Nucleus accumbens (tissue), 56 donors: ENCODE results near the gene UBE3C.
"Not testable (repeated sequence)": the region's sequence is repeated elsewhere in the genome, so short reads cannot be mapped to it uniquely, and the experiment has no call there.

Experiments
- DNase-seq, 56 donors: peaks; one replicate each; lab custom pipeline; 2025; lab: John Stamatoyannopoulos, UW

The UBE3C gene

GRCh38 chr7:157129907-157130460 is 8.7 kb upstream of the UBE3C start:
- DNase-seq = no peak

GRCh38 chr7:157130849-157131248 is 7.9 kb upstream of the UBE3C start:
- DNase-seq = not testable (repeated sequence)

- no peak for DNase-seq
Observed at GRCh38 chr7:157132796-157133195, 5.9 kb upstream of the UBE3C start.

- no peak for DNase-seq
Observed at GRCh38 chr7:157133304-157133703, 5.4 kb upstream of the UBE3C start.

GRCh38 chr7:157136372-157136771 is 2.4 kb upstream of the UBE3C start:
- DNase-seq = no peak

- no peak for DNase-seq
Observed at GRCh38 chr7:157138101-157138423, 664 bp upstream of the UBE3C start.

GRCh38 chr7:157139111-157139809 is 534 bp downstream of the UBE3C start:
- DNase-seq = peak in 21 of 56 donors; percentile 21 to 70 (median 50)

GRCh38 chr7:157139810-157140510 is 1.2 kb downstream of the UBE3C start:
- no peak for DNase-seq

- no peak for DNase-seq
Observed at GRCh38 chr7:157140511-157140905, 1.8 kb downstream of the UBE3C start.

GRCh38 chr7:157141525-157142060 is 2.9 kb downstream of the UBE3C start:
- DNase-seq = no peak

GRCh38 chr7:157143788-157144187 is 5.1 kb downstream of the UBE3C start:
- no peak for DNase-seq

GRCh38 chr7:157149317-157149716 is 10.6 kb downstream of the UBE3C start:
- no peak for DNase-seq

- DNase-seq = peak in 7 of 56 donors; percentile 3 to 32 (median 13)
Observed at GRCh38 chr7:157150882-157151281, 12.2 kb downstream of the UBE3C start.

- DNase-seq = no peak
Observed at GRCh38 chr7:157151626-157152339, 13.1 kb downstream of the UBE3C start.

GRCh38 chr7:157152391-157152937 is 13.7 kb downstream of the UBE3C start:
- DNase-seq = no peak

- DNase-seq = no peak
Observed at GRCh38 chr7:157153260-157153659, 14.5 kb downstream of the UBE3C start.

- DNase-seq = no peak
Observed at GRCh38 chr7:157155959-157156358, 17.2 kb downstream of the UBE3C start.

- peak in 18 of 56 donors; percentile 5 to 57 (median 22) for DNase-seq
Observed at GRCh38 chr7:157158400-157158799, 19.7 kb downstream of the UBE3C start.

GRCh38 chr7:157159537-157159936 is 20.8 kb downstream of the UBE3C start:
- DNase-seq = not testable (repeated sequence)

- no peak for DNase-seq
Observed at GRCh38 chr7:157160433-157160832, 21.7 kb downstream of the UBE3C start.

GRCh38 chr7:157165987-157166386 is 27.3 kb downstream of the UBE3C start:
- DNase-seq = no peak
